Epithelial cell of proximal tubule (primary cell): ENCODE measurements around the gene HPD. TPM values are rescaled to one million over a fixed set of nuclear protein-coding genes. Genes with fewer than 3 reads are reported as not detected.
"Not testable (repeated sequence)": the region's sequence is repeated elsewhere in the genome, so short reads cannot be mapped to it uniquely, and the experiment has no call there.

Experiments
- DNase-seq: peaks from one replicate; pipeline ENCODE4 v3.0.0-alpha.2; 2011; ENCODE audit warnings: low read depth
- H3K4me3 ChIP-seq: 2 replicates; pipeline ENCODE4 v1.5.1; 2011; ENCODE audit warnings: low read depth, mild to moderate bottlenecking, low read length
- total RNA-seq: library from RNA; depleted of rRNA; stranded (reverse); fragments of >200 nt; gene quantifications from 2 replicates; pipeline ENCODE4 v1.2.3, GENCODE V29; 2015
- TF ChIP-seq, protein P1 (sequence below): conservative IDR thresholded peaks from 2 replicates; pipeline ENCODE4 v1.5.1; 2012; ENCODE audit warnings: low read depth, mild to moderate bottlenecking, low read length

HPD gene
- total RNA-seq, 1 donor from 2014 or later: 0.12 TPM

DNA sequence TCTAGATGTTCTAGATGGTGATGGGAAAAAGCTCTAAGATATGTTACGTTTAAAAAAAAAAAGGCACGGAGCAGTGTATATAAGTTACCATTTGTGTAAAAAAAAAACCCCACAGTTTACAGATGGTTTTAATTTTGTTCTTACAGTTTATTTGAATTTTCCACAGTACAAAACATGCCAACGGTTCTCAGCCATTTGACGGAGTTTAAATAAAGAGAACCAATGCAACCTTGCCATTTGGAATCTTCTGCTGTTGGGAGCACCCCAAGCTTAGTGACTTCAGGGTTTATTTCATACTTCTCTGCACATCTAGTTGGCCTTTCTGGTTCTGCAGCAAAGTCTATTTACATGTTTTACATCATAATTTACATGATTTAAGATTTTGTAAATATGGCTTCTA is 7.7 kb upstream of the HPD start:
- no peak for DNase-seq
- TF ChIP-seq, protein P1, sequence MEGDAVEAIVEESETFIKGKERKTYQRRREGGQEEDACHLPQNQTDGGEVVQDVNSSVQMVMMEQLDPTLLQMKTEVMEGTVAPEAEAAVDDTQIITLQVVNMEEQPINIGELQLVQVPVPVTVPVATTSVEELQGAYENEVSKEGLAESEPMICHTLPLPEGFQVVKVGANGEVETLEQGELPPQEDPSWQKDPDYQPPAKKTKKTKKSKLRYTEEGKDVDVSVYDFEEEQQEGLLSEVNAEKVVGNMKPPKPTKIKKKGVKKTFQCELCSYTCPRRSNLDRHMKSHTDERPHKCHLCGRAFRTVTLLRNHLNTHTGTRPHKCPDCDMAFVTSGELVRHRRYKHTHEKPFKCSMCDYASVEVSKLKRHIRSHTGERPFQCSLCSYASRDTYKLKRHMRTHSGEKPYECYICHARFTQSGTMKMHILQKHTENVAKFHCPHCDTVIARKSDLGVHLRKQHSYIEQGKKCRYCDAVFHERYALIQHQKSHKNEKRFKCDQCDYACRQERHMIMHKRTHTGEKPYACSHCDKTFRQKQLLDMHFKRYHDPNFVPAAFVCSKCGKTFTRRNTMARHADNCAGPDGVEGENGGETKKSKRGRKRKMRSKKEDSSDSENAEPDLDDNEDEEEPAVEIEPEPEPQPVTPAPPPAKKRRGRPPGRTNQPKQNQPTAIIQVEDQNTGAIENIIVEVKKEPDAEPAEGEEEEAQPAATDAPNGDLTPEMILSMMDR: no peak
- no peak overlapping the region for H3K4me3 ChIP-seq

- DNase-seq: no peak
- no peak overlapping the region for H3K4me3 ChIP-seq
- TF ChIP-seq, protein P1: no peak
These were observed 3.1 kb upstream of the HPD start for GRCh38 chr12:121861636-121862254.

DNA sequence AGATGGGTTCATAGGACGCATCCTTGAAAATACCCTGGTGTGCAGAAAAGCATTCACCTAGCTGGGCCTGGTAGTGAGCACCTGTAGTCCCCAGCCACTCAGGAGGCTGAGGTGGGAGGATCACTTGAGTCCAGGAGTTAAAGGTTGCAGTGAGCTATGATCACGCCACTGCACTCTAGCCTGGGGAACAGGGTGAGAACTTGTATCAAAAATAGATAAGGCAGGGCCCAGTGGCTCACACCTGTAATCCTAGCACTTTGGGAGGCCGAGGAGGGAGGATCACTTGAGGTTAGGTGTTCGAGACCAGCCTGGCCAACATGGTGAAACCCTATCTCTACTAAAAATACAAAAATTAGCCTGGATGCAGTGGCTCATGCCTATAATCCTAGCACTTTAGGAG is 2.0 kb upstream of the HPD start:
- H3K4me3 ChIP-seq, DNase-seq: not testable (repeated sequence)

DNA sequence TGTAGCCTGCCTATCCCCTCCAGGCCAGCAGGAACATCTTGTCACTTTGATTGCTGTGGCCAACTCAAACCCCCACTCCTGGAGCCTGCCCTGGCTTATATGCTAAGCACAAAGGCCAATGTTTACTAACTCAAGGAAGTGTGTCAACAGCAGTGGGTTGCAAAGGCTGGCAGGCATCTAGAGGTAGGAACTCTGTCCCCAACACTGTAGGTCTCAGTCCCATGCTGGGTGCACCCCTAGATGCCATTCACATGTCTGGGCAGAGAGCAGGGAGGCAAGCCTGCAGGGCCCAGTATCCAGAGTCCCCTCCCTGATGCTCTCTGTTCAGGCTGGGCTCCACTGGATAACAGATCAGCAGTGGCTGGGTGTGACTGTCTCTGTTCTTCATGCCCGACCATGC is 1.6 kb upstream of the HPD start:
- no peak for DNase-seq
- no peak overlapping the region for H3K4me3 ChIP-seq
- TF ChIP-seq, protein P1: no peak

- no peak overlapping the region for H3K4me3 ChIP-seq
- TF ChIP-seq, protein P1: no peak
- no peak for DNase-seq
These were observed 369 bp downstream of the HPD start for GRCh38 chr12:121858318-121858661.

GRCh38 chr12:121857322-121858246 is 1.1 kb downstream of the HPD start:
- TF ChIP-seq, protein P1: no peak
- no peak overlapping the region for H3K4me3 ChIP-seq
- no peak for DNase-seq

DNA sequence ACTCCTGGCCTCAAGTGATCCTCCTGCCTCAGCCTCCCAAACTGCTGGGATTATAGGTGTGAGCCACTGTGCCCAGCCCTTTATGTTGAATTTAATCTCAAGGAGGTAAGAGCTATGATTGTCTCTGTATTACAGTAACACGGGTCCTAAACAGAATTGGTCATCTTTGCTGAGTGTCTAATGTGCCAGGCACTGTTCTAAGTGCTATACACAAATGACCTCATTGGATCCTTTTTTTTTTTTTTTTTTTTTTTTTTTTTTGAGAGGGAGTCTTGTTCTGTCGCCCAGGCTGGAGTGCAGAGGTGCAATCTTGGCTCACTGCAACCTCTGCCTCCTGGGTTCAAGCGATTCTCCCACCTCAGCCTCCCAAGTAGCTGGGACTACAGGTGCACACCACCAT is 6.3 kb downstream of the HPD start:
- DNase-seq, H3K4me3 ChIP-seq: not testable (repeated sequence)

DNA sequence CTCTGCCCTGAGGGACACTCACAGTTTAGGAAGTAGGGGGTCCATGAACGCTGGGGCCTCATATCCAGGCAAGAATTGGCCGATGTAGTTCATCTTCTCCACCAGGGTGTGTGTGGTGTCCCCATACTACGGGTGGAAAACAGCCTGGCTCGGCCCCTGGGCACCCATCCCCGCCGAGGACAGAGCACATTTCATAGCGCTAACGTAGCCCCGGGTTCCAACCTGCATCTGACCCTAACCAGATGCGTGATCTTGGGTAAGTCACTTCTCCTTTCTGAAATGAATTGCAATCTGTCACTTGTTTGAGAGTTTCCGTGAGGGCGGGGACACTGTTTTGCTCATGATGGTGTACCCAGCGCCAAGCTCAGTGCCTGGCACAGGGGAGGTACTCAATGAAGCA is 9.0 kb downstream of the HPD start:
- no peak overlapping the region for H3K4me3 ChIP-seq
- TF ChIP-seq, protein P1: no peak
- no peak for DNase-seq
